Measurements from ENCODE around the gene ARL2BP.

The ARL2BP gene

DNA sequence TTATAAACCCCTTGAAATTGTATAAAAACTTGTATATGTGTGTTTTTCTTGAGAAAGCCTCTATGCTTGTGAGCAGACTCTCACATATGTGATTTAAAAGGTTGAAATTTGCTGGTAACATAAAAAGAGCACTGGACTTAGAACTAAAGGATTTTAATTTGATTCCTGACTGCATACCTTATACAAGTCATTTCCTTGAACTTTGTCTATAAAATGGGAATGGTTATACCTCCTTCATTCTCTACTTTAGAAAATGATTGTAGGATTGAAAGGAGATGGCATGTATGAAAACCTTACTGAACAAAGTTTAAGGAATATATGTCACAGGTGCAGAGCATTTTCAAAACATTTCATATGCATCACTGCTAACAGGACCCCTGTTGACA lies 10.4 kb upstream of the ARL2BP start:
- no peak for DNase-seq (ENCODE audit: low read depth)
- in situ Hi-C loops (cut with HindIII; ENCODE audit: low sequenced_read_pairs): no loop called here
- TF ChIP-seq, protein P1, sequence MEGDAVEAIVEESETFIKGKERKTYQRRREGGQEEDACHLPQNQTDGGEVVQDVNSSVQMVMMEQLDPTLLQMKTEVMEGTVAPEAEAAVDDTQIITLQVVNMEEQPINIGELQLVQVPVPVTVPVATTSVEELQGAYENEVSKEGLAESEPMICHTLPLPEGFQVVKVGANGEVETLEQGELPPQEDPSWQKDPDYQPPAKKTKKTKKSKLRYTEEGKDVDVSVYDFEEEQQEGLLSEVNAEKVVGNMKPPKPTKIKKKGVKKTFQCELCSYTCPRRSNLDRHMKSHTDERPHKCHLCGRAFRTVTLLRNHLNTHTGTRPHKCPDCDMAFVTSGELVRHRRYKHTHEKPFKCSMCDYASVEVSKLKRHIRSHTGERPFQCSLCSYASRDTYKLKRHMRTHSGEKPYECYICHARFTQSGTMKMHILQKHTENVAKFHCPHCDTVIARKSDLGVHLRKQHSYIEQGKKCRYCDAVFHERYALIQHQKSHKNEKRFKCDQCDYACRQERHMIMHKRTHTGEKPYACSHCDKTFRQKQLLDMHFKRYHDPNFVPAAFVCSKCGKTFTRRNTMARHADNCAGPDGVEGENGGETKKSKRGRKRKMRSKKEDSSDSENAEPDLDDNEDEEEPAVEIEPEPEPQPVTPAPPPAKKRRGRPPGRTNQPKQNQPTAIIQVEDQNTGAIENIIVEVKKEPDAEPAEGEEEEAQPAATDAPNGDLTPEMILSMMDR (IDR thresholded peaks at IDR 0.05; ENCODE audit: low read depth, low read length, missing control alignments): no peak
- H3K4me3 ChIP-seq (ENCODE audit: low read depth, low read length): no peak overlapping the region

DNA sequence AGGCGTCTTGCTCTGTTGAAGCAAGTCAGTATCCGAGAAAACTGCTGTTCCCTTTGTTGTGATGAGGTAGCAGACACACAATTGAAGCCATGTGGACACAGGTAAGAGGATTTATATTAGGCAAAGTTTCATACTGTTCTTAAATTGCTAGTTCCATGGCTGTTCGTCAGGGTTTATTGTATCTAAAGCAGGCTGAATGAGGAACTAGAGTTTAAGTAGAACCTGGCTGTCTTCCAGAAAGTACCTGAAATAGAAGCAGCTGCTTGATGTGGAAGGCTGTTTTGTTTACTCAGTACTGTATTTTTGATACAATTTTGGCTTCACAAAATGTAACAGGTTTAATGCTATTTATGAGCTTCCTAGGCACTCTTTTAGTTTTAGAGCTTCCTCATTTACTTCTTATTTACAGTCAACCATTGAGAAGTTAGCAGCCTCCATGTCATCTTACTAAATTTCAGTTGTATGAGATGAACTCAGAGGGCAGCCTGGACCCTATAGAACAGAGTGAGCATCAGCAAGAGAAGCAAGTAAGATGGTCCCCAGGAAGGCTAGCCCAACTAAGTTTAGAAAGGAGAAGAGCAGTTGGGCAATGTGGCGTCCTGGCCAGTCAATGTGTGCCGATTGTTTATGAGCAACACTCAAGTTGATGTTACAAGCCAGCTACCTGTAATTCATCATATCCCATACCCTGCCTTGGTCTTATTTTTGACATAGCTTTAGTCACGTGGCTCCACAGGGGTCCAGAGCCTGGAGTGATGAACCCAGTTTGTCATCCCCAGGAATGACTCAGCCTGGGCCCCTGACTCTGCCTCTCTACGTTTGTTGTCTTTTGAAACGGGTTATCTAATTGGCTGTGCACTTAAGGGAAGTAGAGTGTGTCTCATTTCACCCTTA lies 9.7 kb upstream of the ARL2BP start:
- TF ChIP-seq, protein P1 (IDR thresholded peaks at IDR 0.05; ENCODE audit: low read depth, low read length, missing control alignments): no peak
- peak; percentile 35 for DNase-seq (ENCODE audit: low read depth)
- no peak overlapping the region for H3K4me3 ChIP-seq (ENCODE audit: low read depth, low read length)
- in situ Hi-C loops (cut with HindIII; ENCODE audit: low sequenced_read_pairs): no loop called here

DNA sequence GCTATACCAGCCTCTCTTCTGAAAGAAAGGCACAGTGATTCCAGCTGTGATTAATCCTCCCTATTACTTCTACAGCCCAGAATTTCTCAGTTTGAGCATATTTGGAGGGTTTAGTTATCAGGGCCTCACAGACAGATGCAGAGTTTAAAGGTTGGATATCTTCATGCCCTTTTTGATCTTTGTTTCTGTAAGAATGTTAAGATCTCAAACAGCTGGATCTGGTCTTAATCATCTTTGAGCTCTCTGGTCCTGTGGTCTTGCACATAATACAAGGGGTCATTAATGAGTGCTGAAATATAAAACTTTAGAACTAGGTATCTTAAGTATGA lies 9.1 kb upstream of the ARL2BP start:
- no peak overlapping the region for H3K4me3 ChIP-seq (ENCODE audit: low read depth, low read length)
- TF ChIP-seq, protein P1 (IDR thresholded peaks at IDR 0.05; ENCODE audit: low read depth, low read length, missing control alignments): no peak
- in situ Hi-C loops (cut with HindIII; ENCODE audit: low sequenced_read_pairs): no loop called here

DNA sequence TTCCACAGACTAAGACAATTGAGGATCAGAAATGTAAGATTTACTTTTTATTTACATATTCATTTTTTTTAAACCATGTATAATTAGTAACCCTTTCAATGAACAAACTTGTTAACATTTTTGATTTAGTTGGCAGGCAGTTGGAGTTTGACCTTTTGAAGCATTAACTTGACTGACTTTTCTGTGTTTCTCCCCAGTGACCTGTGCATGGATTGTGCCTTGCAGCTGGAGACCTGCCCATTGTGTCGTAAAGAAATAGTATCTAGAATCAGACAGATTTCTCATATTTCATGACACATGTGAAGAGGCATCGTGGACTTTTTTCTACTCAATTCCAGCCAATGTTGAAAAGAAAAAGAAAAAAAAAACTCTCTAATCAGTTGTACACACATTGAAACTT lies 6.4 kb upstream of the ARL2BP start:
- DNase-seq (ENCODE audit: low read depth): no peak
- H3K4me3 ChIP-seq (ENCODE audit: low read depth, low read length): no peak overlapping the region
- in situ Hi-C loops (cut with HindIII; ENCODE audit: low sequenced_read_pairs): no loop called here
- TF ChIP-seq, protein P1 (IDR thresholded peaks at IDR 0.05; ENCODE audit: low read depth, low read length, missing control alignments): no peak

More for the DNA sequence above, 9.1 kb upstream of the ARL2BP start:
- no peak for DNase-seq (ENCODE audit: low read depth)

DNA sequence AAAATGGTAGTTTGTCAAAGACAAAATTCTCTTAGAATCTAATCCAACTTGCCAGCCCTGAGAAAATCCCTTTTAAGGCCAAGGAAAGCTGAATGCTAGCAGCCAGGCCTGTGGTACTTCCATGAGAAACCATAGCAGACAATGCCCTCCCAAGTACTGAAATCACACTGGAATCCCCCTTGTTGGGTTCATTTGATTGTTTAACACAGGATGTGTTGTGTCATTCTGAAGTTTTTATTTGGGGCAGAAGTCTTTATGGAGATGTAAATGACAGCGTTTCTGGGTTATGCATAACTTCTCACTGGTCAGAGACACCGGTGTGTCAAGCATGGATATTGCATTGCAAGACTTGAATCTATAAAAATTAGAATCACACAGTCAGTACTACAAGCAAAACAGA lies 6.0 kb upstream of the ARL2BP start:
- TF ChIP-seq, protein P1 (IDR thresholded peaks at IDR 0.05; ENCODE audit: low read depth, low read length, missing control alignments): no peak
- no peak for DNase-seq (ENCODE audit: low read depth)
- H3K4me3 ChIP-seq (ENCODE audit: low read depth, low read length): no peak overlapping the region
- in situ Hi-C loops (cut with HindIII; ENCODE audit: low sequenced_read_pairs): no loop called here

DNA sequence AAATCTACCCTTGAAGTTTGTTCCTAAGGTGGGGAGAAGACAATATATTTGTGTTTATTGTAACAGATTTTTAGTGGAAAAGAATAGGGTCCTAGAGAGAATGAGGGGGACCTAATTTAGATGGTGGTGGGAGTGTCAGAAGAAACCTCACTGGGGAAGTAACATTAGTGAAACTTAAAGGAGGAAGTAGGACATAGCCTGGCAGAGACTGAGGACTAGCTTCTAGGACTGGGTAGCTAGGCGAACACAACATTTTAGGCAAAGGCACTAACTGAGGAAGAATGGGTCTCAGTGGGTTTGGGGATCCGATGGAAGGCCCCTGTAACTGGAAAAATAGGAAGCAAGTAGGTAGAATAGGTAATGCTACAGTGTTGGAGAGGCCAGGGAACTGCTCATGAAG lies 4.2 kb upstream of the ARL2BP start:
- in situ Hi-C loops (cut with HindIII; ENCODE audit: low sequenced_read_pairs): no loop called here
- DNase-seq (ENCODE audit: low read depth): no peak
- H3K4me3 ChIP-seq (ENCODE audit: low read depth, low read length): no peak overlapping the region
- TF ChIP-seq, protein P1 (IDR thresholded peaks at IDR 0.05; ENCODE audit: low read depth, low read length, missing control alignments): no peak
